K562 (cell line): Measurements from ENCODE around the gene ECE2. TPM values are rescaled to one million over a fixed set of nuclear protein-coding genes. Genes with fewer than 3 reads are reported as not detected.

Experiments used
- ATAC-seq: fragments of 200-7000 bp; cut with Tn5 transposase; 3 replicates; pipeline ENCODE4 v1.9.1; 2020; ENCODE audit warnings: moderate library complexity
- BruUV-seq: library from RNA; stranded (reverse); fragments of 400-500 nt; replicated peaks from 2 replicates; lab custom pipeline; 2021; lab: Mats Ljungman, UMichigan
- CTCF ChIA-PET: fragments of 300-600 bp; formaldehyde crosslinking; extraction: SDS; loops from one replicate; lab custom pipeline; 2021; ENCODE audit warnings: low intra/inter-chr PET ratio; lab: Yijun Ruan, JAX
- POLR2A ChIA-PET: fragments of 300-600, 350-650 bp; sonication (Branson Sonifier 250); formaldehyde crosslinking; extraction: SDS; loops from one replicate; lab custom pipeline; 2021; ENCODE audit warnings: antibody characterized with exemption, inconsistent platforms; lab: Yijun Ruan, JAX
- DNase-seq, 4 experiments: peaks; one replicate each; pipeline versions ENCODE4 v3.0.0 to v3.0.0-alpha.2; 2011 to 2018; ENCODE audit warnings: low spot score in 3 of 4, mixed read lengths in 3 of 4; ENCODE audit errors: extremely low read depth in 1 of 4
- FAIRE-seq: peaks from 2 replicates; lab custom pipeline; 2011; peaks lifted over from hg19 to GRCh38; lab: Jason Lieb, UNC
- H2AFZ ChIP-seq: 2 replicates; pipeline ENCODE4 v1.6.0; 2011; ENCODE audit warnings: low read depth, low read length, control low read depth, inconsistent platforms
- H3K27ac ChIP-seq: fragments of 200-600 bp; 3 replicates; pipeline ENCODE4 v1.8.0; 2011; ENCODE audit warnings: low read depth, mild to moderate bottlenecking, control low read depth, inconsistent platforms, low read length, moderate library complexity, mixed read lengths; ENCODE audit errors: extremely low read depth
- H3K27me3 ChIP-seq, 2 experiments: fragments of 300-600 bp in 1 of 2; 2 replicates in 1 of 2; 3 replicates in 1 of 2; pipeline versions ENCODE4 v1.6.0 to v1.8.0; 2011; ENCODE audit warnings: inconsistent platforms in 2 of 2, low read length in 2 of 2, mild to moderate bottlenecking in 1 of 2, mixed read lengths in 1 of 2, moderate library complexity in 1 of 2; ENCODE audit not compliant: control insufficient read depth in 2 of 2, insufficient read depth in 2 of 2
- H3K36me3 ChIP-seq: fragments of 300-600 bp; 3 replicates; pipeline ENCODE4 v1.8.0; 2011; ENCODE audit warnings: mild to moderate bottlenecking, low read length, inconsistent platforms; ENCODE audit not compliant: control insufficient read depth, insufficient read depth
- H3K4me1 ChIP-seq, 2 experiments: fragments of 200-600 bp in 1 of 2; replicated peaks in 1 of 2; 2 replicates in 1 of 2; 3 replicates in 1 of 2; pipeline versions ENCODE4 v1.5.1 to v1.8.0; 2011; ENCODE audit warnings: inconsistent platforms in 2 of 2, low read length in 2 of 2, mild to moderate bottlenecking in 1 of 2, mixed read lengths in 1 of 2, moderate library complexity in 1 of 2; ENCODE audit not compliant: control insufficient read depth in 2 of 2, insufficient read depth in 2 of 2
- H3K4me2 ChIP-seq: 2 replicates; pipeline ENCODE4 v1.6.1; 2011; ENCODE audit warnings: low read length, control low read depth, inconsistent platforms, mixed read lengths; ENCODE audit not compliant: insufficient read depth
- H3K4me3 ChIP-seq: fragments of 200-600 bp; sonication (generic), shearing (Covaris generic); 2 replicates; pipeline ENCODE4 v1.5.1; 2016; ENCODE audit warnings: control low read depth, inconsistent platforms
- H3K79me2 ChIP-seq: fragments of 200-600 bp; 3 replicates; pipeline ENCODE4 v1.8.0; 2011; ENCODE audit warnings: low read length, inconsistent platforms; ENCODE audit not compliant: control insufficient read depth, insufficient read depth
- H3K9ac ChIP-seq, 2 experiments: 2 replicates each; pipeline versions ENCODE4 v1.6.0 to v1.6.1; 2011; ENCODE audit warnings: low read depth in 2 of 2, low read length in 2 of 2, control low read depth in 1 of 2, inconsistent platforms in 1 of 2, mild to moderate bottlenecking in 1 of 2, mixed read lengths in 1 of 2; ENCODE audit not compliant: insufficient read depth in 1 of 2
- H3K9me1 ChIP-seq: one replicate; pipeline ENCODE4 v1.6.0; 2011; ENCODE audit warnings: inconsistent platforms, mild to moderate bottlenecking, low read length, moderate library complexity; ENCODE audit not compliant: control insufficient read depth, insufficient read depth
- H3K9me3 ChIP-seq: replicated peaks from 2 replicates; pipeline ENCODE4 v1.5.1; 2011; ENCODE audit warnings: low read depth, low read length, inconsistent platforms; ENCODE audit not compliant: control insufficient read depth, insufficient read depth
- H4K20me1 ChIP-seq: replicated peaks from 2 replicates; pipeline ENCODE4 v1.6.1; 2011; ENCODE audit warnings: low read length, inconsistent platforms, mixed read lengths; ENCODE audit not compliant: control insufficient read depth, insufficient read depth
- AFF4 ChIP-seq: sonication (generic); formaldehyde crosslinking; IDR thresholded peaks from 2 replicates; pipeline ENCODE4 v1.8.0; 2023; ENCODE audit warnings: mild to moderate bottlenecking, missing genetic modification reagents
- BCOR ChIP-seq: fragments of 450-650 bp; IDR thresholded peaks from 2 replicates; pipeline ENCODE4 v1.6.1; 2016
- CREB1 ChIP-seq, 2 experiments: sonication (generic) in 1 of 2; formaldehyde crosslinking in 1 of 2; IDR thresholded peaks; 2 replicates each; pipeline versions ENCODE4 v1.6.1 to v1.8.0; 2012 to 2022; ENCODE audit warnings: inconsistent platforms in 1 of 2, mild to moderate bottlenecking in 1 of 2, missing genetic modification reagents in 1 of 2, moderate library complexity in 1 of 2
- ELF2 ChIP-seq: fragments of 250-450 bp; sonication (Bioruptor Pico); IDR thresholded peaks from 2 replicates; pipeline ENCODE4 v1.5.0; 2021; ENCODE audit warnings: mild to moderate bottlenecking
- FOXJ3 ChIP-seq: sonication (generic); formaldehyde crosslinking; IDR thresholded peaks from 2 replicates; pipeline ENCODE4 v1.4.0; 2020; ENCODE audit warnings: mild to moderate bottlenecking, missing genetic modification reagents
- HDAC1 ChIP-seq, 2 experiments: fragments of 450-650 bp; IDR thresholded peaks; 2 replicates each; pipeline ENCODE4 v1.6.1; 2016 to 2017; ENCODE audit warnings: inconsistent platforms in 1 of 2, mild to moderate bottlenecking in 1 of 2, moderate library complexity in 1 of 2
- ILK ChIP-seq: fragments of 450-650 bp; IDR thresholded peaks from 2 replicates; pipeline ENCODE4 v1.6.1; 2016; ENCODE audit warnings: missing genetic modification characterization, low read depth, mild to moderate bottlenecking, missing compliant biosample characterization, moderate library complexity, borderline replicate concordance
- JUN ChIP-seq, 2 experiments: sonication (generic) in 1 of 2; formaldehyde crosslinking in 1 of 2; IDR thresholded peaks; 2 replicates each; pipeline versions ENCODE4 v1.6.1 to v1.8.0; 2012 to 2022; ENCODE audit warnings: borderline replicate concordance in 2 of 2, mild to moderate bottlenecking in 2 of 2, improper control_type of control experiment in 1 of 2, low read depth in 1 of 2, low read length in 1 of 2, missing genetic modification reagents in 1 of 2
- RUNX1 ChIP-seq: sonication (generic); IDR thresholded peaks from 2 replicates; pipeline ENCODE4 v1.6.1; 2016; ENCODE audit warnings: antibody characterized with exemption, low read depth
- SIRT6 ChIP-seq: IDR thresholded peaks from one replicate; pipeline ENCODE4 v1.6.1; 2012; ENCODE audit warnings: low read depth, mild to moderate bottlenecking, control low read depth, inconsistent platforms, low read length, moderate library complexity
- TCF7L2 ChIP-seq: fragments of 150-350 bp; IDR thresholded peaks from 2 replicates; pipeline ENCODE4 v1.6.1; 2016; ENCODE audit warnings: low read depth, mild to moderate bottlenecking, low read length, moderate library complexity
- ZNF175 ChIP-seq: fragments of 200-800 bp; sonication (Bioruptor generic); IDR thresholded peaks from 2 replicates; pipeline ENCODE4 v1.6.1; 2016; ENCODE audit warnings: low read depth, mild to moderate bottlenecking, missing genetic modification characterization, missing compliant biosample characterization
- WGBS: fragments of 100-300 bp; shearing (Covaris generic); methylation state at CpG from one replicate; pipeline ENCODE4 v1.1.6; 2016; ENCODE audit warnings: low coverage, mixed read lengths; ENCODE audit not compliant: insufficient coverage; ENCODE audit errors: missing lambda C conversion rate; 5-methylcytosine and 5-hydroxymethylcytosine counted together
- in situ Hi-C: fragments of 300-500 bp; cut with MboI; formaldehyde crosslinking; loops from 4 replicates; pipeline ENCODE4 v1.15.0; 2018; ENCODE audit warnings: inconsistent platforms, mixed read lengths
- intact Hi-C: fragments of 100-400 bp; cut with micrococcal nuclease; formaldehyde crosslinking; loops from 2 replicates; pipeline ENCODE4 v1.14.2; 2022
- polyA plus RNA-seq, 8 experiments: library from polyadenylated mRNA; depleted of rRNA in 4 of 8; stranded (reverse) in 5 of 8; unstranded in 3 of 8; fragments of >200 nt; fragmentation: Nextera tagmentation in 2 of 8; fragmentation: Illumina TruSeq in 1 of 8; extraction: Ambion mirVana in 2 of 8; extraction: Trizol in 1 of 8; gene quantifications; 2 replicates each; pipeline versions ENCODE4 v1.2.1 to v1.2.3, GENCODE V29; 2011 to 2014; ENCODE audit warnings: inconsistent platforms in 1 of 8, missing spikeins in 1 of 8
- total RNA-seq, 7 experiments: library from RNA; depleted of rRNA in 6 of 7; stranded (reverse); fragments of >200 nt in 6 of 7; fragmentation: Illumina TruSeq in 2 of 7; extraction: Trizol in 2 of 7; gene quantifications; 2 replicates each; pipeline versions ENCODE4 v1.2.1 to v1.2.3, GENCODE V29; 2011 to 2021; ENCODE audit warnings: low replicate concordance in 1 of 7
- TF ChIP-seq, protein P1 (sequence below): sonication (generic); formaldehyde crosslinking; IDR thresholded peaks from 2 replicates; pipeline ENCODE4 v1.8.0; 2023; ENCODE audit warnings: missing genetic modification reagents, mild to moderate bottlenecking, borderline replicate concordance

Gene ECE2
- total and polyA plus RNA-seq, 9 of the 15 experiments (the other 6 are each of a cell fraction or from before 2014, with no cell fraction given) = not detected

DNA sequence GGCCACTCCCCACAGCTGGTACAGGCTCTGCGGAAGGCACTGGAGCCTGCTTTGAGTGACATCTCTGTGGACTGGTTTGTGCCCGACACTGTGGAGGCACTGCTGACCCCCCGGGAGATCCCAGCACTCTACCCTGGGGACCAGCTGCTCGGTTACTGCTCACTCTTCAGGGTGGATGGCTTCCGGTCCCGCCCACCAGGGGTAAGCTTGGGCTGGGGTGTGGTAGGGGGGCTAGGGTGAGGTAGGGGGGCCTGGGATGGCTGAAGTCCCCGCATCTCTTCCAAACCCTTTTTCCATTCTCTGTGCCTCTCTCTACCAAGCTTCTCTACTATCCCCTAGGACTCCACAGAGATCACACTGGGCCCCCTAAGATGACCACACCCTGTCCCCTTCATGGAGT is 38.6 kb upstream of the ECE2 start:
- H3K79me2 ChIP-seq = no peaks in the 10 kb centered on the region
- intact Hi-C loops = no loop called here
- H2AFZ ChIP-seq = no peak overlapping the region
- BruUV-seq = no TSS peak
- 11% methylated on average over 7 of the region's 7 CpGs for WGBS
- H3K27me3 ChIP-seq = peaks cover 9 to 36% of the 10 kb centered on the region in 2 experiments
- ChIA-PET POLR2A (interaction anchor here (0.7 kb wide), 1 partner anchor 9 kb away, joined by 3 read pairs; no protein-coding TSS in a partner anchor), CTCF (no interaction called here)
- no peaks in the 10 kb centered on the region for H3K9me3 ChIP-seq
- H3K9me1 ChIP-seq = no peaks in the 10 kb centered on the region
- no peak overlapping the region for H3K27ac ChIP-seq
- FAIRE-seq = no peak
- peaks cover 0 to 32% of the 10 kb centered on the region in 2 experiments; a peak in 3 of 5 replicates for H3K4me1 ChIP-seq
- DNase-seq = no peak
- in situ Hi-C loops = no loop called here
- H3K4me2 ChIP-seq = no peak overlapping the region
- peaks cover 3% of the 10 kb centered on the region; the same call in 1 of the 3 replicates for H3K36me3 ChIP-seq
- peaks cover 26% of the 10 kb centered on the region for H4K20me1 ChIP-seq
- H3K9ac ChIP-seq = peak overlapping the region in 1 of 2 experiments; percentile 62; a peak in 2 of 4 replicates
- no peak for ATAC-seq
- H3K4me3 ChIP-seq = no peak overlapping the region
- TF ChIP-seq, protein P1, sequence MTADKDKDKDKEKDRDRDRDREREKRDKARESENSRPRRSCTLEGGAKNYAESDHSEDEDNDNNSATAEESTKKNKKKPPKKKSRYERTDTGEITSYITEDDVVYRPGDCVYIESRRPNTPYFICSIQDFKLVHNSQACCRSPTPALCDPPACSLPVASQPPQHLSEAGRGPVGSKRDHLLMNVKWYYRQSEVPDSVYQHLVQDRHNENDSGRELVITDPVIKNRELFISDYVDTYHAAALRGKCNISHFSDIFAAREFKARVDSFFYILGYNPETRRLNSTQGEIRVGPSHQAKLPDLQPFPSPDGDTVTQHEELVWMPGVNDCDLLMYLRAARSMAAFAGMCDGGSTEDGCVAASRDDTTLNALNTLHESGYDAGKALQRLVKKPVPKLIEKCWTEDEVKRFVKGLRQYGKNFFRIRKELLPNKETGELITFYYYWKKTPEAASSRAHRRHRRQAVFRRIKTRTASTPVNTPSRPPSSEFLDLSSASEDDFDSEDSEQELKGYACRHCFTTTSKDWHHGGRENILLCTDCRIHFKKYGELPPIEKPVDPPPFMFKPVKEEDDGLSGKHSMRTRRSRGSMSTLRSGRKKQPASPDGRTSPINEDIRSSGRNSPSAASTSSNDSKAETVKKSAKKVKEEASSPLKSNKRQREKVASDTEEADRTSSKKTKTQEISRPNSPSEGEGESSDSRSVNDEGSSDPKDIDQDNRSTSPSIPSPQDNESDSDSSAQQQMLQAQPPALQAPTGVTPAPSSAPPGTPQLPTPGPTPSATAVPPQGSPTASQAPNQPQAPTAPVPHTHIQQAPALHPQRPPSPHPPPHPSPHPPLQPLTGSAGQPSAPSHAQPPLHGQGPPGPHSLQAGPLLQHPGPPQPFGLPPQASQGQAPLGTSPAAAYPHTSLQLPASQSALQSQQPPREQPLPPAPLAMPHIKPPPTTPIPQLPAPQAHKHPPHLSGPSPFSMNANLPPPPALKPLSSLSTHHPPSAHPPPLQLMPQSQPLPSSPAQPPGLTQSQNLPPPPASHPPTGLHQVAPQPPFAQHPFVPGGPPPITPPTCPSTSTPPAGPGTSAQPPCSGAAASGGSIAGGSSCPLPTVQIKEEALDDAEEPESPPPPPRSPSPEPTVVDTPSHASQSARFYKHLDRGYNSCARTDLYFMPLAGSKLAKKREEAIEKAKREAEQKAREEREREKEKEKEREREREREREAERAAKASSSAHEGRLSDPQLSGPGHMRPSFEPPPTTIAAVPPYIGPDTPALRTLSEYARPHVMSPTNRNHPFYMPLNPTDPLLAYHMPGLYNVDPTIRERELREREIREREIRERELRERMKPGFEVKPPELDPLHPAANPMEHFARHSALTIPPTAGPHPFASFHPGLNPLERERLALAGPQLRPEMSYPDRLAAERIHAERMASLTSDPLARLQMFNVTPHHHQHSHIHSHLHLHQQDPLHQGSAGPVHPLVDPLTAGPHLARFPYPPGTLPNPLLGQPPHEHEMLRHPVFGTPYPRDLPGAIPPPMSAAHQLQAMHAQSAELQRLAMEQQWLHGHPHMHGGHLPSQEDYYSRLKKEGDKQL (CRISPR knock-in tag) = no peak
- TF ChIP-seq ELF2 (CRISPR knock-in tag) = no peak
- TF ChIP-seq SIRT6 = no peak
- no peak for TF ChIP-seq JUN (IDR thresholded peaks at IDR 0.05; ENCODE audit: borderline replicate concordance, low read depth, low read length)
- no peak for TF ChIP-seq JUN (CRISPR knock-in tag; IDR thresholded peaks at IDR 0.05; ENCODE audit: borderline replicate concordance)
- no peak for TF ChIP-seq CREB1 (IDR thresholded peaks at IDR 0.05)
- TF ChIP-seq CREB1 (CRISPR knock-in tag; IDR thresholded peaks at IDR 0.05) = no peak
- no peak for TF ChIP-seq BCOR
- no peak for TF ChIP-seq ILK (tag)
- TF ChIP-seq TCF7L2 = no peak
- TF ChIP-seq FOXJ3 (CRISPR knock-in tag) = no peak
- no peak for TF ChIP-seq HDAC1 (IDR thresholded peaks at IDR 0.05)
- no peak for TF ChIP-seq RUNX1
- no peak for TF ChIP-seq ZNF175 (CRISPR knock-in tag)
- TF ChIP-seq AFF4 (CRISPR knock-in tag) = no peak
